ENCODE results near the gene GASK1A.

DNA sequence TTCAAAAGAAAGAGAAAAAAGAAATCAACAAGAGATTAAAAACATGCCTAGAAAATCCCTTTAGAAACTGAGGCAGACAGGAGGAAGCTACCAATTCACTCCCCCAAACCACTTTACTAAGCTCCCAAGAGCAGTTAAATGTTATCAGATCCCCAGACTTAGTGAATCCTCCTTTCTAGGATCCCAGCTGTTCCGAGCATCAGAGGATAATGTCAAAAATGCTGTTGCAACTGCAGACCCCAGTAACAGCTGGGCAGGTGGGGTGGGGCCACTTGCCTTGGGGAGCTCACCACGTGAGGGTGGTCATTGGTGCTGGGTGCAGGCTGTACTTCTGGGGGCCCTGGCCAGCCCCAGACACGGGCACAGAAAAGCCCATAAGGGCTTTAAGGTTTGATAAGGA, 117.7 kb downstream of the GASK1A start:
- TF ChIP-seq, protein P1, sequence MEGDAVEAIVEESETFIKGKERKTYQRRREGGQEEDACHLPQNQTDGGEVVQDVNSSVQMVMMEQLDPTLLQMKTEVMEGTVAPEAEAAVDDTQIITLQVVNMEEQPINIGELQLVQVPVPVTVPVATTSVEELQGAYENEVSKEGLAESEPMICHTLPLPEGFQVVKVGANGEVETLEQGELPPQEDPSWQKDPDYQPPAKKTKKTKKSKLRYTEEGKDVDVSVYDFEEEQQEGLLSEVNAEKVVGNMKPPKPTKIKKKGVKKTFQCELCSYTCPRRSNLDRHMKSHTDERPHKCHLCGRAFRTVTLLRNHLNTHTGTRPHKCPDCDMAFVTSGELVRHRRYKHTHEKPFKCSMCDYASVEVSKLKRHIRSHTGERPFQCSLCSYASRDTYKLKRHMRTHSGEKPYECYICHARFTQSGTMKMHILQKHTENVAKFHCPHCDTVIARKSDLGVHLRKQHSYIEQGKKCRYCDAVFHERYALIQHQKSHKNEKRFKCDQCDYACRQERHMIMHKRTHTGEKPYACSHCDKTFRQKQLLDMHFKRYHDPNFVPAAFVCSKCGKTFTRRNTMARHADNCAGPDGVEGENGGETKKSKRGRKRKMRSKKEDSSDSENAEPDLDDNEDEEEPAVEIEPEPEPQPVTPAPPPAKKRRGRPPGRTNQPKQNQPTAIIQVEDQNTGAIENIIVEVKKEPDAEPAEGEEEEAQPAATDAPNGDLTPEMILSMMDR (conservative IDR thresholded peaks at IDR 0.05; ENCODE audit: low read depth, low read length), result no peak
- TF ChIP-seq SMC3 (IDR thresholded peaks at IDR 0.05; ENCODE audit: low read depth, low read length), result no peak
- no peak for TF ChIP-seq POLR2A (IDR thresholded peaks at IDR 0.05; ENCODE audit: low read depth, low read length)
- TF ChIP-seq MXI1 (IDR thresholded peaks at IDR 0.05; ENCODE audit: borderline replicate concordance, low read depth, low read length), result no peak
- TF ChIP-seq RCOR1 (IDR thresholded peaks at IDR 0.05; ENCODE audit: insufficient replicate concordance, low read length), result no peak
- no peak for TF ChIP-seq BHLHE40 (IDR thresholded peaks at IDR 0.05; ENCODE audit: low read depth, low read length)
- TF ChIP-seq CEBPB (IDR thresholded peaks at IDR 0.05; ENCODE audit: low read depth, low read length), result no peak

Measured in IMR-90 (cell line).